Measurements from ENCODE around the gene GRM8.

Gene GRM8

GRCh38 chr7:126411032-126411820, 841.5 kb downstream of the GRM8 start:
- DNase-seq: no peak

GRCh38 chr7:126403040-126403439, 849.7 kb downstream of the GRM8 start:
- DNase-seq: no peak

GRCh38 chr7:126401918-126402317, 850.8 kb downstream of the GRM8 start:
- DNase-seq: no peak

- no peak for DNase-seq
These were observed 853.8 kb downstream of the GRM8 start for GRCh38 chr7:126398851-126399529.

GRCh38 chr7:126398285-126398684, 854.5 kb downstream of the GRM8 start:
- no peak for DNase-seq

GRCh38 chr7:126394406-126394805, 858.3 kb downstream of the GRM8 start:
- DNase-seq: no peak

Data from stimulated activated CD4-positive, alpha-beta T cell treated with anti-CD3 and anti-CD28 coated beads, Interleukin-15, amount 100 ng/mL, for 24 hours (primary cell).